ENCODE measurements around the gene ADARB2. TPM values are rescaled to one million over a fixed set of nuclear protein-coding genes. Genes with fewer than 3 reads are reported as not detected.

The ADARB2 gene
- total and polyA plus RNA-seq, 5 donors from 2014 or later, result 0.27 to 2.9 (median 0.69) TPM; not detected in 1

DNA sequence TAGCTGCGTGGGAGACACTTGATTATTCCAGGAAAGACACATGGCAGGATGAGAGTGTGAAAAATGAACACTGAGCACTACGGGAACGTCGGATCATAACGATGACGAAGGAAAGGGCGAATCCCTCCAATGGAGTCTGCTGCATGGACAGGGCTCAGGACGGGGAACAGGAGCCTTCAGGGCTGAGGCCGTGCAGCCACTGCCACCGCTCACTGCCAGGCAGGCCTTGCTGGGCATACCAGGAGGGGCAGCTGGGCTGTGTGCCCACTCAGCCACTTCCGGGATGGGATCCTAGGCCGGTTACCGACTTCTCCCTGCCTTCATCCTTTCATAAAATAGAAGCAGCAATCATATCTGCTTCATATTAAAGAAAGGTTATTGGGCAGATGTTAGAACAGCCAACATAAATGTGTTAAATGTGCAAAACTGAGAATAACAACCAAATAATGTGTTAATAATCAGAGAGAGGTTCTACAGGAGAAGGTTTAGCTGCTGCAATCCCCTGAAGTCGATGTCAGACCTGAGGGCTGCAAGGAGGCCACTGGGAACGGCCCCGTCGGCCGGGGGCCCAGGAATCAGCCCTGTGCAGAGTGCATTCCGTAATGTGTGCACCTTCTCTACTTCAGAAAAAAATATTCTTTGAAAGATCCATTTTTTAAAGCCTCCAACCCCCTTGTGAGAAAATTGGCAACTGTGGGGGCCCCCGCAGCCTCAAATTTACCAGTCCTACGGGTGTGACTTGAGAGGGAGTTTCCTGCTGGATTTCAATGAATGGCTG is 63.6 kb downstream of the ADARB2 start:
- Histone ChIP-seq H3K4me1 (ENCODE audit: control insufficient read depth, insufficient read depth, low read length, poor library complexity, severe bottlenecking) (no peaks in the 10 kb centered on the region), H3K27me3 (ENCODE audit: control insufficient read depth, insufficient read depth, low read length) (no peaks in the 10 kb centered on the region), H3K9me3 (ENCODE audit: control insufficient read depth in 2 of 2, low read length in 2 of 2) (no peaks in the 10 kb centered on the region), H3K36me3 (ENCODE audit: control insufficient read depth, insufficient read depth, low read length) (no peaks in the 10 kb centered on the region), H3K4me3 (ENCODE audit: low read depth, low read length) (no peak overlapping the region), H3K27ac (ENCODE audit: insufficient read depth, low read length, poor library complexity, severe bottlenecking) (no peak overlapping the region)
- no peaks in the 10 kb centered on the region for H3K36me3 Mint-ChIP-seq
- DNase-seq, result no peak
- peaks cover 0 to 4% (median 0%) of the 10 kb centered on the region in 7 donors for H3K9me3 Mint-ChIP-seq
- H3K4me1 Mint-ChIP-seq, result no peaks in the 10 kb centered on the region
- H3K27ac Mint-ChIP-seq, result no peak overlapping the region
- ATAC-seq (ENCODE audit: low read depth in 2 of 2), result no peak
- no peak overlapping the region for H3K4me3 Mint-ChIP-seq
- no peaks in the 10 kb centered on the region for H3K27me3 Mint-ChIP-seq

DNA sequence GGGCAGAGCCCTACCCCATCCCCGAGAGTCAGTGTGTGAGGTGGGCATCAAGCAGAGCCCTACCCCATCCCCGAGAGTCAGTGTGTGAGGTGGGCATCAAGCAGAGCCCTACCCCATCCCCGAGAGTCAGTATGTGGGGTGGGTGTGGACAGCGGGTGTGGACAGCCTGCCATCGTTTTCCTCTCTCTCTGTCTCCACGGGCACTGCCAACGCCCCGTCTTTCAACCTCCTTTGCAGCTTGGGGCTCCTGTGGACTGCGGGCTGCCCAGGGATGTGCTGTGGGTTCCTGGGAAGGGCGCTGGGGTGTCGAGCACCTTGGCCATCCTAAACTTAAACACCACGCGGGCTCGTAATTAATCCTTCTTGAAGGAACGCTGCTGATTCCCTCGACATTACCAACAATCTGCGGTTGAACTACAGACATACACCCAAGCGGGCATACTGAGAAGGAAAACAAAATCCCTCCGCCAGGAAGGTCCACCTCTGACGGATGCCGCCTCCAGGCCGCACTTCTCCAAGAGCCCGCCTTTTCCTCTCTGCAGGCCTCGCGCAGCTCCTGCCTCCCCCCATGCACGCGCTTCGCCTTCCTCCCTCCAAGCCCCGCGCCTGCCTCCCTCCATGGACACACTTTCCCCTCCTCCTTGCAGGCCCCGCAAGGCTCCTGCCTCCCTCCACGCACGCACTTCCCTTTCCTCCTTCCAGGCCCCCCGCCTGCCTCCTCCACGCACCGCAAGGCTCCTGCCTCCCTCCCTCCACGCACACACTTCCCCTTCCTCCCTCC is 65.1 kb downstream of the ADARB2 start:
- Histone ChIP-seq H3K27me3 (ENCODE audit: control insufficient read depth, insufficient read depth, low read length) (no peaks in the 10 kb centered on the region), H3K4me1 (ENCODE audit: control insufficient read depth, insufficient read depth, low read length, poor library complexity, severe bottlenecking) (no peaks in the 10 kb centered on the region), H3K4me3 (ENCODE audit: low read depth, low read length) (no peak overlapping the region), H3K27ac (ENCODE audit: insufficient read depth, low read length, poor library complexity, severe bottlenecking) (no peak overlapping the region), H3K36me3 (ENCODE audit: control insufficient read depth, insufficient read depth, low read length) (no peaks in the 10 kb centered on the region), H3K9me3 (ENCODE audit: control insufficient read depth in 2 of 2, low read length in 2 of 2) (no peaks in the 10 kb centered on the region)
- DNase-seq, result no peak
- Mint-ChIP-seq H3K9me3 (peaks cover 0 to 4% (median 0%) of the 10 kb centered on the region in 7 donors), H3K4me1 (no peaks in the 10 kb centered on the region), H3K4me3 (no peak overlapping the region), H3K36me3 (no peaks in the 10 kb centered on the region), H3K27me3 (no peaks in the 10 kb centered on the region), H3K27ac (no peak overlapping the region)
- ATAC-seq (ENCODE audit: low read depth in 2 of 2), result no peak

DNA sequence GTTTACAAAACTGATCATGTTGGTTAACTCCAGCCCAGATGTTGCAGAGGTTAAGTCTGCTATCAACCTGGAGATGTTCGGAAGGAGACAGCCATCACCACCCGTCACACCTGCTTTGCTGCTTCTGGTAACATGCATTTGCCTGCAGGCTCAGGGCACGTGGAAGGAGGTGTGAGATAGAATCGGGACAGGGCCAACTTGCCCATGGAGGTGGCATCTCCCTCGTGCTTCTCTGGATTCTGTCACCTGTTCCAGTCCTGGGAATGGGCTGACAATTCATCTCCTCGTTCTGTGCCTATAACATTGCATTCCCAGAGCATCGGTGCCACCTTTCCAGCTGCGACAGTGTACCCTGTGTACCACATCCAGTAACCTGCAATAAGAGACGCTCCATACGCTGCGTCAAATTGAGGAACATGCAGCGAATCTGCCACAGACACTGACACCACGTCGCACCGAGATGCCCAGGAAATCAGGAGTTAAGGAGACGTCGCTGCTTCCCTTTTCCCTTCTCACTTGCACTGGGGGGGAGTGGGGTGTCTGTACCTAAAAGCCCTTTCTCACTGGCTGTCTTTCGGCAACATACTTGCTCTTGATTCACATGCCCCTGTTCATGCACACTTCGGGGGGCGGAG is 65.8 kb downstream of the ADARB2 start:
- Mint-ChIP-seq H3K36me3 (no peaks in the 10 kb centered on the region), H3K27ac (no peak overlapping the region), H3K9me3 (peaks cover 0 to 4% (median 0%) of the 10 kb centered on the region in 7 donors), H3K27me3 (no peaks in the 10 kb centered on the region), H3K4me3 (no peak overlapping the region), H3K4me1 (no peaks in the 10 kb centered on the region)
- DNase-seq, result no peak
- H3K27ac ChIP-seq (ENCODE audit: insufficient read depth, low read length, poor library complexity, severe bottlenecking), result no peak overlapping the region
- no peaks in the 10 kb centered on the region for H3K9me3 ChIP-seq (ENCODE audit: control insufficient read depth in 2 of 2, low read length in 2 of 2)
- no peak overlapping the region for H3K4me3 ChIP-seq (ENCODE audit: low read depth, low read length)
- H3K27me3 ChIP-seq (ENCODE audit: control insufficient read depth, insufficient read depth, low read length), result no peaks in the 10 kb centered on the region
- H3K4me1 ChIP-seq (ENCODE audit: control insufficient read depth, insufficient read depth, low read length, poor library complexity, severe bottlenecking), result no peaks in the 10 kb centered on the region
- H3K36me3 ChIP-seq (ENCODE audit: control insufficient read depth, insufficient read depth, low read length), result no peaks in the 10 kb centered on the region
- no peak for ATAC-seq (ENCODE audit: low read depth in 2 of 2)

DNA sequence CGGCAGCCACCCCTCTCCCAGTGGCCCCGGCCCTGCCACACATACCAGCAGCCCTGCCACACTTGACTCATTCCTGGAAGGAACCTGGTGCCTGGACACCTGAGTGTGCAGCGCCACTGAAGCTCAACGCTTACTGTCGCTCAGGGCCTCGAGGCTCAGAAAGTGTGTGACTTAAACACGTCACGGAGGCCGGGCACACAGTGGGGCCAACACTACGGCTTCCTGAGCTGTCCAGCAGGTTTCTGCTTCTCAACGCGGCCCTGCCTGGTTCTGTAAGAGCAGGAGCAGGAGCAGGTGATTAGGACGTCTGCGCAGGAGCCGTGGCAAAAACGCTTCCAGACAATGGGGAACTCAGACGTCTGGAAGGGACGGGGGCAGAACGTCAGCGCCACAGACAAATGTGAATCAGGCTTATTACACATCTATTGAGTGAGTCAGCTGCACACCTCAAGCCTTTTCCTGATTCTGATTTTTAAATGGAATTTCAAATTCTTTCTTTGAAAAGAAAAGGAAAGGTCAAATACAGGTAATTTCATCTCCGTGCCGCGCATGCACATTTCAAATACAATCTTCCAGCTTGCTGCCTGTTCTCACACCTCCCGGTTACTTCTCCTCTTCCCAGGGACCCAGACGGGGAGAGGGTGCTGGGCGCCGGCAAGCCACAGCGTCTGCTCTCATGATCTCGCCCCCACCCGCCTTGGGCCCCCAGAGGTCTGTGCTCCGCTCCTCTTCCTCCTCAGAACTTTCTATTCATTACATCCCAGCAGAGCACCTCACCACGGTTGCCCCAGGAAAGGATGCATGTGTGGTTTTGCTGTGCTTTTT is 66.6 kb downstream of the ADARB2 start:
- Histone ChIP-seq H3K4me3 (ENCODE audit: low read depth, low read length) (no peak overlapping the region), H3K4me1 (ENCODE audit: control insufficient read depth, insufficient read depth, low read length, poor library complexity, severe bottlenecking) (no peaks in the 10 kb centered on the region), H3K27me3 (ENCODE audit: control insufficient read depth, insufficient read depth, low read length) (no peaks in the 10 kb centered on the region), H3K9me3 (ENCODE audit: control insufficient read depth in 2 of 2, low read length in 2 of 2) (no peaks in the 10 kb centered on the region), H3K27ac (ENCODE audit: insufficient read depth, low read length, poor library complexity, severe bottlenecking) (no peak overlapping the region), H3K36me3 (ENCODE audit: control insufficient read depth, insufficient read depth, low read length) (no peaks in the 10 kb centered on the region)
- ATAC-seq (ENCODE audit: low read depth in 2 of 2) (no peak), DNase-seq (no peak)
- H3K4me1 Mint-ChIP-seq, result no peaks in the 10 kb centered on the region
- H3K27me3 Mint-ChIP-seq, result no peaks in the 10 kb centered on the region
- peaks cover 0 to 4% (median 0%) of the 10 kb centered on the region in 7 donors for H3K9me3 Mint-ChIP-seq
- H3K36me3 Mint-ChIP-seq, result no peaks in the 10 kb centered on the region
- no peak overlapping the region for H3K27ac Mint-ChIP-seq
- no peak overlapping the region for H3K4me3 Mint-ChIP-seq

DNA sequence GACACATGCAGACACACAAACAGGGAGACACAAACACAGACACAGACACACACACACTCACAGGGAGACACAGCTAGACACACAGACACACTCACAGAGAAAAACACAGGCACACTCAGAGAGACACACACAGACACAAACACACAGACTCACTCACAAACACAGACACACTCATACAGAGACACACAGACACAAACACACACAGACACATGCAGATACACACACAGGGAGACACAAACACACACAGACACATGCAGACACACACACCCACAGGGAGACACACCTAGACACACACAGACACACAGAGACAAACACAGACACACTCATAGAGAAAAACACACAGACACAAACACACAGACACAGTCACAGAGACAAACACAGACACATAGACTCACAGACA is 67.9 kb downstream of the ADARB2 start:
- Mint-ChIP-seq H3K9me3 (peaks cover 0 to 4% (median 0%) of the 10 kb centered on the region in 7 donors), H3K4me1 (no peaks in the 10 kb centered on the region), H3K36me3 (no peaks in the 10 kb centered on the region), H3K27ac (no peak overlapping the region), H3K4me3 (no peak overlapping the region), H3K27me3 (no peaks in the 10 kb centered on the region)
- no peak overlapping the region for H3K27ac ChIP-seq (ENCODE audit: insufficient read depth, low read length, poor library complexity, severe bottlenecking)
- no peak overlapping the region for H3K4me3 ChIP-seq (ENCODE audit: low read depth, low read length)
- DNase-seq (no peak), ATAC-seq (ENCODE audit: low read depth in 2 of 2) (no peak)
- H3K9me3 ChIP-seq (ENCODE audit: control insufficient read depth in 2 of 2, low read length in 2 of 2), result no peaks in the 10 kb centered on the region
- H3K4me1 ChIP-seq (ENCODE audit: control insufficient read depth, insufficient read depth, low read length, poor library complexity, severe bottlenecking), result no peaks in the 10 kb centered on the region
- no peaks in the 10 kb centered on the region for H3K27me3 ChIP-seq (ENCODE audit: control insufficient read depth, insufficient read depth, low read length)
- H3K36me3 ChIP-seq (ENCODE audit: control insufficient read depth, insufficient read depth, low read length), result no peaks in the 10 kb centered on the region

DNA sequence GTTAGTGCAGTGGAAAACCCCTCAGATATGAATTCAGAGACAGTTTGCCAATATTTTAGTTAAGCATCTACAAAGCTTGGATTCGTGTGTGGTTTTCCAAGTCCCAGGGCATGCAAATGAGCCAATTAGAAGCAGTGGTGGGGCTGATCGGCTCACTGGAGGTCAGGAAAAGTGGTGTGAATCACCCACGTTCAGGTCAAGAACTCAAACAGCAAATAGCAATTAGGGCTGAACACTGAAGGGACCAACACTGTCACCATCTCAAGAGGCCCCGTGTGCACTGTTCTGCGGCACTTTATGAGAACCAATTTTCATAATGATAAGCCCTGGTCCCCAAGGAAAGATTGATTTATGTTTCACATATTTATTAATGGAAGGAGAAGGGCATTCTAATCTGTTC is 68.9 kb downstream of the ADARB2 start:
- no peaks in the 10 kb centered on the region for H3K27me3 Mint-ChIP-seq
- Histone ChIP-seq H3K4me3 (ENCODE audit: low read depth, low read length) (no peak overlapping the region), H3K27me3 (ENCODE audit: control insufficient read depth, insufficient read depth, low read length) (no peaks in the 10 kb centered on the region), H3K4me1 (ENCODE audit: control insufficient read depth, insufficient read depth, low read length, poor library complexity, severe bottlenecking) (no peaks in the 10 kb centered on the region), H3K27ac (ENCODE audit: insufficient read depth, low read length, poor library complexity, severe bottlenecking) (no peak overlapping the region), H3K36me3 (ENCODE audit: control insufficient read depth, insufficient read depth, low read length) (no peaks in the 10 kb centered on the region), H3K9me3 (ENCODE audit: control insufficient read depth in 2 of 2, low read length in 2 of 2) (no peaks in the 10 kb centered on the region)
- no peak for ATAC-seq (ENCODE audit: low read depth in 2 of 2)
- no peak overlapping the region for H3K4me3 Mint-ChIP-seq
- H3K27ac Mint-ChIP-seq, result no peak overlapping the region
- H3K36me3 Mint-ChIP-seq, result no peaks in the 10 kb centered on the region
- DNase-seq, result no peak
- no peaks in the 10 kb centered on the region for H3K4me1 Mint-ChIP-seq
- H3K9me3 Mint-ChIP-seq, result peaks cover 0 to 3% (median 0%) of the 10 kb centered on the region in 7 donors

DNA sequence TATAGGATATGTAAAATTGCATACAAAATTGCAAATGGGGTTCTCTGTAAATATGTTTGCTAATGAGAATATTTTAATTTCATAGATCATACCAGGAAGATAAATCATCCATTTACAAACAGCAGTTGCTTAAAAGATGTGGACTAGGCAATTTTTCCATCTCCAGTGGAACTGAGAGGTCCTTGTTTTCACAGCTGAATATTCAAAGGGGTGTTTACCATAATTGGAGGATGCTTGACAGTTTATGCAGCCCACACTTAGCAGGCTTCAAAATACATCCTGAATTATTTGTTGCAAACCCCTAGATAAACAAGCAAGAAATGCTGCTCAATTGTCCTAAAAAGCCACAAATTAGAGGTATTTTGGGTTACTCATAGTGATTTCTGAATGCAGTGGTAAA is 69.9 kb downstream of the ADARB2 start:
- Histone ChIP-seq H3K27ac (ENCODE audit: insufficient read depth, low read length, poor library complexity, severe bottlenecking) (no peak overlapping the region), H3K4me1 (ENCODE audit: control insufficient read depth, insufficient read depth, low read length, poor library complexity, severe bottlenecking) (no peaks in the 10 kb centered on the region), H3K27me3 (ENCODE audit: control insufficient read depth, insufficient read depth, low read length) (no peaks in the 10 kb centered on the region), H3K36me3 (ENCODE audit: control insufficient read depth, insufficient read depth, low read length) (no peaks in the 10 kb centered on the region), H3K4me3 (ENCODE audit: low read depth, low read length) (no peak overlapping the region), H3K9me3 (ENCODE audit: control insufficient read depth in 2 of 2, low read length in 2 of 2) (no peaks in the 10 kb centered on the region)
- Mint-ChIP-seq H3K4me1 (no peaks in the 10 kb centered on the region), H3K9me3 (peaks cover 0 to 2% (median 0%) of the 10 kb centered on the region in 7 donors), H3K27me3 (no peaks in the 10 kb centered on the region), H3K27ac (no peak overlapping the region), H3K36me3 (no peaks in the 10 kb centered on the region), H3K4me3 (no peak overlapping the region)
- DNase-seq (no peak), ATAC-seq (ENCODE audit: low read depth in 2 of 2) (no peak)
